Activated CD4-positive, alpha-beta T cell treated with anti-CD3 and anti-CD28 coated beads, Interleukin-2, amount 50 U/mL, for 4 hours (primary cell): ENCODE results near the gene PYCR2.
"Not testable (repeated sequence)": the region's sequence is repeated elsewhere in the genome, so short reads cannot be mapped to it uniquely, and the experiment has no call there.

Experiments
- DNase-seq, 2 experiments: peaks; one replicate each; pipeline ENCODE4 v3.0.0-alpha.2; 2020

Gene PYCR2

DNA sequence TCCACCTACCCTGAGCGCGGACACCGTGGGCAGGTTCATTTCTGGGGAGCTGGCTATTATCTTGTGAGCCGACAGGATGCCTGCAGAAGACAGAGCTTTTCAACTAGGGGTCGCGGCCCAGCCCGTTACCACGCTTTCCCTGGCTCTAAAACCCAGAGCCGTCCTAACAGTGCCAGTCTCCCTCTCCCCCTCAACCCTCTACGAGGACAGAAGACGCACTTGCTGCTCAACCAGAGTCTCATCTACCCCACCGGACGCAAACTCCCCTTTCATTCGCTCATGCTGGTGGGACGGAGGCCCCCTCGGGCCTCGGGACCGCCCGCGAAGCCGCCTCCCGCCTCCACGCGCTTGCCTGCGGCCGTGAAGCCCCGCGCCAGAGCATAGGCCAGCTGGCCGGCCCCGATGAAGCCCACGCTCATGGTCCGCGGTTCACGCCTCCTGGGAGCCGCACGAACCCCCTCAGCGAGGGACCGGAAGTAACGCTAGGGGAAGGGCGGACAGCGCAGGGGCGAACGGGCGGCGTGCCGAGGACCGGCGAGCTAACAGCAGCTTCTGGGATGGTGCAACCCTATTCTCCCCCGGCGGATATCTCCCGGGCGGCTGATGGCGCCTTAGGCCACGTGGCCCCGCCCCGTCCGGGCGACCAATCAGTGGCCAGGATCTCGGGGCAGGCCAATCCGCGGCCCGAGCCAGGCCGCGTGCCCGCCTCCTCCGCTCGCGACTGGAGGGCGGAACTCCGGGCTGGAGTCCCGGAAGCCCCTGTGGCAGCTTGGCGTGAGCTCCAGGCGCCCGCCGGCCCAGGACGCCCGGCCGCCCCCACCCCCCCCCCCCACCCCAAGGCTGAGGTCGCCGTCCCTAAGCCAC, at the start of gene PYCR2:
Gene PYCR2 (minus strand): TSS at position 559 of the 864 bp plus-strand sequence. CDS start 140 bp downstream, at position 419.
- peak; percentile 89 for DNase-seq

DNA sequence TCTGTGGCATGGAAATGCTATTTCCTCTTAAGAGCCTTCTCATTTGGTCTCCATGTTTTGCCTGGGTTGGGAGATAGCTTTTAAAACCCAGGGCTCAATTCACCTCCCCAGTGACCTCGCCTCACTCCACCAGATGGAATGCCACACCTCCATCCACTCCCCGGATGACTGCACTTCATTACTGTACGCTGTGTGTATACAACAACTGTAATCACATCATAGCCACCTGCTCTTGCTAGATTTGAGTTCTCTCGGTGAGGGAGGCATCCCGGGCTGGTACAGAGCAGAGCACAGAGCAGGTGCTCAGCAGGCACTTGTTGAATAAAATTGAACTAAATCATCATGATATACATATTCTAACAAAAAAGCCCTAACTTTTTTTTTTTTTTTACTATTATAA, 49.1 kb upstream of the PYCR2 start:
- no peak for DNase-seq

DNA sequence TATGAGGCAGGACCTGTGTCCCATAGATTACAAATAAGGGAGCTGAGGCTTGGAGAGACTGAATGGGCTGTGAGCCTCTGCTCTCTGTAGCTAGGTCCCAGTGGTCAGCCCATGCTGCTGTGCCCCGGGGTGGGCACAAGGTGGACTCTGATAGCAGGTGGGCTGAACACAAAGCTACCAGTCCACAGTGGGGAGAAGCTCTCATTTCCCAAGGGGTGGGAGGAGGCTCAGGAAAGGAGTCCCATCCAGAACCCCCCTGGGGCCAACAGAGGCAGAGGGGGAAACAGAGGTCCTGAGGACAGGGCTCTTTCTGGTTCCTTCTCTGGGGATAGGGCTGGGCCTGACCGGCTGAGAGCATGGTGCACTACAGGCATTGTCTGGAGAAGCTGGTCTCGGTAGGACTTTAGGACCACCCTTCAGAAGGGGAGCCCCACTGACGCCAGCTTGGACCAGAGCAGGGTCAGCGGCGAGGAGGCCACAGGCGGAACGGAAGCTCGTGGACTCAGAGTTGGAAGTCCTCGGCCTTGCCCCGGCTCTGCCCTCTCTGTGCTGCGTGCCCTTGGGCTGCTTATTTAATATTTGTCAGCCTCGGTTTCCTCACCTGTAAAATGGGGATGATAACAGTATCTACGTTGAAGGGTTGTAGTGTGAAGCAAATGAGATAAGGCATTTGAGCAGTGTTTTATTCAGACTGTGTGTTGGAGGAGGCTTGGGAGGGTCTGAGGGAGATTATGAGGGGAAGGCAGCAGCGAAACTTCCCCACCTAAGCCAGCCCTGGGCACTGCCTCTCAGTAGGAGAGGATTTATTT, 48.5 kb upstream of the PYCR2 start:
- no peak for DNase-seq

DNA sequence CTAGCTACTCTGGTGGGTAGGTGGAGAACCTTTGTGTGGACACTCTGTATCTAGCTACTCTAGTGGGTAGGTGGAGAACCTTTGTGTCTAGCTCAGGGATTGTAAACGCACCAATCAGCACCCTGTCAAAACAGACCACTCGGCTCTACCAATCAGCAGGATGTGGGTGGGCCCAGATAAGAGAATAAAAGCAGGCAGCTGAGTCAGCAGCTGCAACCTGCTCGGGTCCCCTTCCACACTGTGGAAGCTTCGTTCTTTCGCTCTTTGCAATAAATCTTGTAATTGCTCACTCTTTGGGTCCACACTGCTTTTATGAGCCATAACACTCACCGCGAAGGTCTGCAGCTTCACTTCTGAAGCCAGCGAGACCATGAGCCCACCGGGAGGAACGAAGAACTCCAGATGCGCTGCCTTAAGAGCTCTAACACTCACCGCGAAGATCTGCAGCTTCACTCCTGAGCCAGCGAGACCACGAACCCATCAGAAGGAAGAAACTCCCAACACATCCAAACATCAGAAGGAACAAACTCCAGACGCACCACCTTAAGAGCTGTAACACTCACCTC, 46.6 kb upstream of the PYCR2 start:
- DNase-seq: not testable (repeated sequence)

DNA sequence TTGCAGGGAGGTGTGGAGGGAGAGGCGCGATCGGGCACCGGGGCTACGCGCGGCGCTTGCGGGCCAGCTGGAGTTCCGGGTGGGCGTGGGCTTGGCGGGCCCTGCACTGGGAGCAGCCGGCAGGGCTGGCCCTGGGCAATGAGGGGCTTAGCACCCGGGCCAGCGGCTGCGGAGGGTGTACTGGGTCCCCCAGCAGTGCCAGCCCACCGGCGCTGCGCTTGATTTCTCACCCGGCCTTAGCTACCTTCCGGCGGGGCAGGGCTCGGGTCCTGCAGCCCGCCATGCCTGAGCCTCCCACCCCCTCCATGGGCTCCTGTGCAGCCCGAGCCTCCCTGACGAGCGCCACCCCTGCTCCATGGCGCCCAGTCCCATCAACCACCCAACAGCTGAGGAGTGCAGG, 45.7 kb upstream of the PYCR2 start:
- not testable (repeated sequence) for DNase-seq

DNA sequence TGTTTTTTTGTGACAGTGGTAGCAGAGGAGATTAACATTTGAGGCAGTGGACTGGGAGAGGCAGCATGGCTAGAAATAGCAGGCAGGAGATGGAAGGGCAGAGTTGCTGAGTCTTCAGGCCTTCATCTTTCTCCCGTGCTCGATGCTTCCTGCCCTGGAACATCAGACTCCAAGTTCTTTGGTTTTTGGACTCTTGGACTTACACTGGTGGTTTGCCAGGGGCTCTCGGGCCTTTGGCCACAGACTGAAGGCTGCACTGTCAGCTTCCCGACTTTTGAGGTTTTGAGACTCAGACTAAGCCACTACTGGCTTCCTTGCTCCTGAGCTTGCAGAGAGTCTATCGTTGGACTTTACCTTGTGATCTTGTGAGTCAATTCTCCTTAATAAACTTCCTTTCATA, 41.2 kb upstream of the PYCR2 start:
- no peak for DNase-seq

DNA sequence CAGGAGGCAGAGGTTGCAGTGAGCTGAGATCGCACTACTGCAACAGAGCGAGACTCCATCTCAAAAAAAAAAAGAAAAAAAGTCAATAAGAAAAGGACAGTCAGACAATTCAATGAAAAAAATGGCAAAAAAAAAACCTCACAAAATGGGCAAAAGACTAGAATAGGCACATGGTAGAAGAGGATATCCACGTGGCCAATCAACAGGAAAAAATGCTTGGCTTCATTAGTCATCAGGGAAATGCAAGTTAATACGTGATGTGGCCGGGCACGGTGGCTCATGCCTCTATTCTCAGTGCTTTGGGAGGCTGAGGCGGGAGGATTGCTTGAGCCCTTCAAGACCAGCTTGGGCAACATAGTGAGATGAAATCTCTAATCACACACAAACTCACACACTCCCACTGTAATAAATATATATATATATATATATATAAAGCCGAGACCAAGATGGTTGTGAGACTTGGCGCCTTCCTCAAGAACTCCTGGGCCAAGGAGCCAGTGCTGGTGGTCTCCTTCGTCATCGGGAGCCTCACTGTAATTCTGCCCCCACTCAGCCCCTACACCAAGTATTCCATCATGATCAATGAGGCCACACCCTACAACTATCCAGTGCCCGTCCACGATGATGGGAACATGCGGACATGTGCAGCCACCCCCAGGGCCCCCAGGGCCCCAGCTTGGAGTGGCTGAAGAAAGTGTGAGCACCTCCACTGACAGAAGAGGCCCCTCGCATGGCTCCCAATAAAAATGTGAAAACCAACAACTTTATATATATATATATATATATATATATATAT, 39.9 kb upstream of the PYCR2 start:
- DNase-seq: no peak

DNA sequence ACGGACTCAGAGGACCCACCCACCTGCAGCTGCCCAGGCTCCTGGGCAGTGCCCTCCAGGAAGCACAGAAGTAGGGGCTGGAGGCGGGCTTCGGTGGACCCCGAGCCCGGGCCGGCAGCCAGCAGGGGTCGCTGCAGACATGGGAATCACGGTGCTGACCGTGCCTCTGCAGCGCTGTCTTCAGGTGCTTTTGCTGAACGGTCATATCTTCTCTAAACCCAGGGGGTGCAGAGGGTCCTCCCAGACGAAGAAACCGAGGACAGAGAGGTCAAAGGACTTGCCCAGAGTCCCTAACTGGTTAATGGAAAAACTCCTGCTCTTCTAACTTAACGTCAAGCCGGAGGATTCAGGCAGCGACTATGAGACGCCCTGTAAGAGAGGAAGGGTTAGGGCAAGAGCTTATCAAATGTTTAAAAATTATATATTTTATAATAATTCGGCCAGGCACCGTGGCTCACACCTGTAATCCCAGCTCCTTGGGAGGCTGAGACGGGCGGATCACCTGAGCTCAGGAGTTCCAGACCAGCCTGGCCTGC, 38.5 kb upstream of the PYCR2 start:
- peak; percentile 43 to 45 for DNase-seq

DNA sequence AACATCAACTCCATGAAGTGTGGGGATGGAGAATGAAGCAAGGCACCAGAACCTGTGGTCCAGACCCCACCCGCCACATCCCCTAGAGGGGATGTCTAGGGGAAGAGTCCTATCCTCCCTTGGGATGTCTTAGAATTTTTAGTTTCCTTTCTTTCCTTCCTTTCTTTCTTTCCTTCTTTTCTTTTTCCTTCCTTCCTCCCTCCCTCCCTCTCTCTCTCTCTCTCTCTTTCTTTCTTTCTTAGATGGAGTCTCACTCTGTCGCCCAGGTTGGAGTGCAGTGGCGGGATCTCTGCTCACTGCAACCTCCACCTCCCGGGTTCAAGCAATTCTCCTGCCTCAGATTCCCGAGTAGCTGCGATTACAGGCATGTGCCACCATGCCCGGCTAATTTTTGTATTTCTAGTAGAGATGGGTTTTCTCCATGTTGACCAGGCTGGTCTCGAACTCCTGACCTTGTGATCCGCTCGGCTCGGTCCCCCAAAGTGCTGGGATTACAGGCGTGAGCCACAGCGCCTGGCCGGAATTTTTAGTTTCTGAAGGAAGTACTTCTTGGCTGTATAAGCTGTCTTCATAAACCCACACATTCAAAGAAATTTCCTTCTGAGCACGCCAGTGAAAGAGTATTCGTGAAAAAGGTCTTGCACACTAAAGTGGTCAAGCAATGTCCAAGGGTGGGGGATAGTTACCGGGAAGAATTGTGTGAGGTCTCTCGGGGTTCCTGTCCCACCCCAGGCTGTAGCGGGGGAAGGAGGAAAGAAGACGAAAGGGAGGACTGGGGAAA, 37.8 kb upstream of the PYCR2 start:
- no peak for DNase-seq

DNA sequence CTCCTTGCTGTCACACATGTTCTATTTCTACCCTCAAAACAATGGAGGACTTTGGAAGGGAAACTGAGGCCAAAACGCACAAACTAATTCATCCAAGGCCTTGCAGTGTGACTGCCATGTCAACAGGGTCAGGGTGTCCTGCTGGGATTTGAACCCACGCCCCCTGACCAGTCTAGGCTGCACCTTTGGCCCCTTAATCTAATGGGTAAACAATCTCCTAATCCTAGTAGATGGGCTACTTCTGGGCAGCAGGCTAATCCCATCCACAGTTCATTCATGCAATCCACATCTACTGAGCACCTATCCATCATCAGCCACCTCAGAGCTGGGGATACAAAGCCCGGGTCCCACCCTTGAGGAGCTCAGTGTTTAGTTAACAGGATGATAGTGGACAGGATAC, 34.0 kb upstream of the PYCR2 start:
- no peak for DNase-seq

DNA sequence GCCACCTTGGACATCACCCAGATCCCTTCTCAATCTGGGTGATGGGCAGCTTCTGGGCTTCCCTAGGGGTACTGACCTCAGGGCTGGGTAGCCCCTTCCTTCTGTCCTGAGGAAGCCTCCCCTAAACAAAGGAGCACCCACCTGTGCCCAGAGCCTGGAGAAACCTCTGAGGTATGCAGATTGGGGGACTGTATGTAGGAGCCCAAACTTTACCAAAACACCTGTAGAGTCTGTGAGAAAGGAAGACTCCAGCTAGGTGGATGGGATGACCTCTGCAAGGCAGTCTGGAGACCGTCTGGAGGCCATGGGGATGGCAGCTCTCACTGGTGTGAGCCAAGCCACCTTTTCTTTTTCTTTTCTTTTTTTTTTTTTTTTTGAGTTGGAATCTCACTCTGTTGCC, 30.7 kb upstream of the PYCR2 start:
- DNase-seq: no peak

DNA sequence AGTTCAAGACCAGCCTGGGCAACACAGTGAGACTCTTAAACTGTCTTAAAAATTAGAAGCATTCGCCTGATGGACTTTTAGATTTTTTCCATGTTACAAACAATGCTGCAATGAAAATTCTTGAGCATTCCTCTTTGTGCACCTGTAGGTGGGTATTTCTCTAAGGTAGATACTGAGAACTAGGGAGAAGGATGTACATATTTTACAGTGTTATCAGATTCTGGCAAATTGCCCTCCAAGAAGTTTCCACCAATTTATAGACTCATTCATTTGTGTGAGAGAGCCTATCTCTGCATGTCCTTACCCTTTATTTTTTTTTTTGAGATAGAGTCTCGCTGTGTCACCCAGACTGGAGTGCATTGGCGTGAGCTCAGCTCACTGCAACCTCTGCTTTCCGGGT, 29.3 kb upstream of the PYCR2 start:
- no peak for DNase-seq

DNA sequence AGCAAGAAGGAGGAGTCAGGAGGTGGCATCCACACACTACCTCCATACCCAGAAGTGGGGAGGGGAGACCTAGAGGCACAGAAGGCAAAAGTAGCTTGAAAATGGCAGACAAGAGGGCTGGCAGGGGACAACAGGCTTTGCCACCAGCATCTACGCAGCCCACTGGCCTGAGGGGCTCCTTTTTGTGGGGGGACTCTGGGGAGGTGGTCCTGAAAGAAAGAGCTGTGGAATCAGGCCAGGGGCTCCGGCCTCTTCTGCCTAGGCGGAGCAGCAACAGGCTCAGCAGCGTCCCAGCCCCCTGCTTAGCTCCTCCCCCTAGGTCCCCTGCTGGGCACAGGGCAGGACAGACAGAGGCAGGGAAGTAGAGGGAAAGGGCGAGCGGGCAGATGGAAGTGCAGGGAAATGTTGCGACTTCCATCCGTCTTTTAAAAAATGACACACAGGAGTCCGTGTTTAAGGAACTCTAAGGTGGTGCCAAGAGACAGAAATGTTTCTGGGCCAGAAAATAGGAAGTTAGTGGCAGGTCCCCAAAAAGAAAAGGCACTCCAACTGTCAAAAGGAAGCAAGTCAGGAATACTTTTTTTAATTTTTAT, 27.0 kb upstream of the PYCR2 start:
- no peak for DNase-seq

DNA sequence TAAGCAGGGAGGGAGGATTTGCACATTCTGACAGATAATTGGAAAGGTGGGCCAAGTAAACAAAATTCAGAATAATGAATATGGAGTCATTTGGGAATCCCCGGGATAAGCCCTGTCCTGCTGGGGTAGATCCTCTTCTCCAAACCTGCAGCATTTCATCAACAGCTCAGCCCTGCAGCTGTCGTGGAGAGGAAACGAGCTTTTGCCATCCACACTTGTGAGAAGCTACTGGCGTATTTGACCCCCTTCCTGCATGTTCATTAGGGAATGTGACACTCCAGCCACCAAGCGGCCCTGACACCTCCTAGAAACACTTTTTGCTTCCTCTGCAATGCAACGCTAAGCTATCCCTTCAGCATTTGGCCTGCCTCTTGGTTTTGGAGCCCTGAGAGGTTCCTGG, 25.0 kb upstream of the PYCR2 start:
- DNase-seq: no peak

DNA sequence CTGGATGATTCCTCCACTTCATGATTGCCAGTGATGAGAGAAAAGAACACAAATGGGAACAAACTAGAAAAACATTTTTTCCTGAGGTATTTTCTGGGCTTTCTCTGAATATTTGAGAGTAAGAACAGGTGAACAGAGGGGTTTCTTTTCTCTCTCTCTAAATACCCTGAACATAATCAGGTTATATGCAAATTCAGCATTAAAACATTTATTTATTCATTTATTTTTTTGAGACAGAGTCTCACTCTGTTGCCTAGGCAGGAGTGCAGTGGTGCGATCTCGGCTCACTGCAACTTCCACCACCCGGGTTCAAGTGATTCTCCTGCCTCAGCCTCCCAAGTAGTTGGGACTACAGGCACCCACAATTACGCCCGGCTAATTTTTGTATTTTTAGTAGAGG, 22.8 kb upstream of the PYCR2 start:
- DNase-seq: no peak

DNA sequence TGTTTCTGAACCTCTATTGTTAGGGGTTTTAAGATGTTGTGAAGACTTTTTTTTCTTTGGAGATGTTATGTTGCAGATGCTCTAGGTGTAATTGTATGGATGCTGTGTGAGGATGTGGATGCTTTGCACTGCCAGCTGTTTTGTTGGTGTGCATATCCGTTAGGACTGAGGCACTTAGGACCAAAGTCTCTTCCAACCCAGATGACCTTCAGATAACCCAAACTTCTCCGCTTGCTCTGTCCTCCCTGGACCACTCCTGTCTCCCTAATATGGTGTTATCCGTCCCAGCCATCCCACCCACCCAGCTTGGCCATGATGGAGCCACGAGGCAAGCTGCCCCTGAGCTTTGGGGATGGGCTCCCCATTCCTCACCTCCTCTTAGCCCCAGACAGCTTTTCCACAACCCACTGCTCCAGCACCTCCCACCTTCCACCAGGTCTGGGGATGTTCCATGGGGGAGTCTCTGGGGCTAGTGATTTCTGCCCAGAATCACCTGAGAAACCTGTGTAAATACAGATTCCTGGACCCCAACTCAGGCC, 22.1 kb upstream of the PYCR2 start:
- DNase-seq: no peak

DNA sequence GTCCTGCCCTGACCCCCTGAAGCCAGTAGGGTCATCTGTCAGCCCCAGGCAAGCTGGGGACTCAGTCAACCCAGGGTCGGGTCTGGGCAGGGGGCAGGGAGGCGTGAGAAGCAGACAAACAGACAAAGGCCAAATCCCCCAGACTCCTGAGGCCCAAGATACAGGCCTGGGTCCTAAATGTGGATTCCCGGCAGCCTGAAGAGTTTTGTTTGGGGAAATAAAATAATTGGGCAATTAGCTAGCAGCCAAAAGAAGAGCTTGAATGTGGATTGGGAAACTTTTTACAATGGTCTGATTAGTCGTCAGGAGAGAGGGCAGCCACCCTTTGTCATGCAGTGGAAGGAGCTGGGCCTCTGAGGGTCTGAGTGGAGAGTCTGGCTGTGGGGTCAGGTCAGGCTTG, 21.5 kb upstream of the PYCR2 start:
- no peak for DNase-seq

DNA sequence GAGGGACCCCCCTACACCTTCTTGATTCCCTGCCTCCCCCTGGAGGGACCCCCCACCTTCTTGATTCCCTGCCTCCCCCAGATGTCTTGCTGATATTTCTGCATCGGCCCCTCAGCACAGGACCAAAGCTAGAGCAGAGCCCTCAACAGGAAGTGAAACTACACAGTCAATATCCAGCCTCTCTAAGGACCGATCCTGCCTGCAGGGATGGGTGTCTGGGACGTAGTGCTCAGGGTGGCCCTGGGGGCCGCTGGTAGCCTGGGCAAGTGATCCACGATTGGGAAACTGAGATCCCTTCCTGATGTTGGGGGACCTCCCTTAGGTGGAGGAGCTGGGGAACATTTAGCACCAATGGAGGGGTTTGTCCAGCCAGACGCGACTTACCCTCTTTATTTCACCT, 20.9 kb upstream of the PYCR2 start:
- no peak for DNase-seq

DNA sequence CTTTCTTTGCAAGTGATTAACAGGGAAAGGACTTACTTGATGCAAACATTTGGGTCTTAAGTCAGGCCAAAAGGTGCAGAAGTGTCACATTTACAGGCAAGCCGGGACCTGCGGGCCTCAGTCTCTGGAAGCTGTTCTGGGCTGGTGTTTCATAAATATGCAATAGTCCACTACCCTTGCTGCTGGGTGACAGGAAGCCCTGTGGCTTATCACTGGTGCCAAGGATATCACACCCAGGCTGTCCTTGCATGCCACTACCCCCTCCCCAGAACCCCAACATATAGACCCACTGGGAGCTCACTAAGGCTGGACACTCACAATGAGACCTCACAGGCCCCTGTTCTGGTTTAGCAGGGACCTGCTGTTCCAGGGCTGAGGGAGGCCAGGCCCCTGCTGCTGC, 20.3 kb upstream of the PYCR2 start:
- DNase-seq: no peak

DNA sequence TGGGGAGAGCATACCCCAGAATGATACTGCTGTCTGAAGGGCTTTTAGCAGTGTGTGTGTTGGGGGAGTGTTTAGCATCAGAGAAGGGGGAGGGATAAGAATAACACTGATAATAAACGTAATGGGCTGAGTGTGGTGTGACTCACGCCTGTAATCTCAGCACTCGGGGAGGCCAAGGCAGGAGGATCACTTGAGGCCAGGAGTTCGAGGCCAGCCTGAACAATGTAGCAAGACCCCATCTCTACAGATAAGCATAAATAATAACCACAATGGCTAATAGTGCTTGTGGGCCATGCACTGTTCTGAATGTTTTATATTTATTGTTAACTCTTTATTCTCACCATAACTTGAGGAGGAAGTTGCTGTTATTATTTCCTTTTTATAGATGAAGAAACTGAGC, 19.5 kb upstream of the PYCR2 start:
- no peak for DNase-seq

DNA sequence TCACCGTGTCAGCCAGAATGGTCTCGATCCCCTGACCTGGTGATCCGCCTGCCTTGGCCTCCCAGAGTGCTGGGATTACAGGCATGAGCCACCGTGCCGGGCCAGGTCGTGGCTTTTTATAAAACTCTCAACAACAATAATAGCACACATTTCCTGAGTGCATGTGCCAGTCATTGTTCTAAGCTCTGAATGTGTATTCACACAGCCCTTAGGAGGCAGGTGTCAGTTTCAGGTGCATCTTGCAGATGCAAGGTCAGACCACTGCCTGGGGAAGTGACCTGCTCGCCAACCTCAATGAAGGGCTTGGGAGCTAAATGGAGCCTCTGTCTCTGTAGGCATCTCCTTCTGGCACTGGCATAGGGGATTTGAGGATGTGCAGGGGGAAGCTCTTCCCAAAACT, 18.5 kb upstream of the PYCR2 start:
- DNase-seq: no peak

DNA sequence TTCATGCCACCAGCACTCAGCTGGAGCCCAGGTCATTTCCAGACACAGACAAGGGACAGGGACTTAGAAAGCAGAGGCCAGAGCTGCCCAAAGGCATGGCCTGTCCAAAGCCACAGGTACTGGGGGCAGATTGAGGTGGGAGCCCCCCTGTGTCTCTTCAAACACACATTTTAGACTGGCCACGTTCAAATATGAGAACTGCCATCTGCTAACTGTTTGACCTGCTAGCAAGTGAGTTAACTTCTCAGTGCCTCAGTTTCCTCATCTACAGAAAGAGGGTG, 17.8 kb upstream of the PYCR2 start:
- no peak for DNase-seq
